HG03103 (cell line): ENCODE results near the gene LZIC.
"Not testable (repeated sequence)": the region's sequence is repeated elsewhere in the genome, so short reads cannot be mapped to it uniquely, and the experiment has no call there.

Experiments used
- ATAC-seq: cut with Tn5 transposase; IDR thresholded peaks from one replicate; pipeline ENCODE4 v1.9.1; 2021; ENCODE audit warnings: low read depth; ENCODE audit not compliant: unreplicated experiment

The LZIC gene

GRCh38 chr1:9942939-9943788 is at the start of gene LZIC, which contains the start of gene NMNAT1:
TSS of gene LZIC (minus strand) at chr1:9943391. CDS start at chr1:9936619, 6,772 bp downstream.
TSS of gene NMNAT1 (plus strand) at chr1:9943475. CDS start at chr1:9972074, 28,599 bp downstream.
- peak; percentile 75 for ATAC-seq

- ATAC-seq = no peak
Observed at GRCh38 chr1:9992910-9993309, 49.7 kb upstream of the LZIC start.

GRCh38 chr1:9990944-9991343 is 47.8 kb upstream of the LZIC start:
- ATAC-seq = no peak

GRCh38 chr1:9989773-9990172 is 46.6 kb upstream of the LZIC start:
- no peak for ATAC-seq

- no peak for ATAC-seq
Observed at GRCh38 chr1:9985001-9985400, 41.8 kb upstream of the LZIC start.

GRCh38 chr1:9984253-9984652 is 41.1 kb upstream of the LZIC start:
- ATAC-seq = no peak

- no peak for ATAC-seq
Observed at GRCh38 chr1:9960706-9961562, 17.7 kb upstream of the LZIC start.

GRCh38 chr1:9960011-9960410 is 16.8 kb upstream of the LZIC start:
- no peak for ATAC-seq

- no peak for ATAC-seq
Observed at GRCh38 chr1:9957726-9958125, 14.5 kb upstream of the LZIC start.

GRCh38 chr1:9946315-9946714 is 3.1 kb upstream of the LZIC start:
- ATAC-seq = no peak

GRCh38 chr1:9942399-9942938 is 722 bp downstream of the LZIC start:
- ATAC-seq = no peak

- ATAC-seq = no peak
Observed at GRCh38 chr1:9929431-9930385, 13.5 kb downstream of the LZIC start.

GRCh38 chr1:9927259-9927658 is 15.9 kb downstream of the LZIC start:
- no peak for ATAC-seq

GRCh38 chr1:9922342-9922741 is 20.8 kb downstream of the LZIC start:
- no peak for ATAC-seq

GRCh38 chr1:9920606-9921005 is 22.6 kb downstream of the LZIC start:
- ATAC-seq = no peak

- no peak for ATAC-seq
Observed at GRCh38 chr1:9917901-9918300, 25.3 kb downstream of the LZIC start.

- not testable (repeated sequence) for ATAC-seq
Observed at GRCh38 chr1:9917495-9917894, 25.7 kb downstream of the LZIC start.

- no peak for ATAC-seq
Observed at GRCh38 chr1:9916452-9916851, 26.7 kb downstream of the LZIC start.

- ATAC-seq = no peak
Observed at GRCh38 chr1:9914610-9914937, 28.6 kb downstream of the LZIC start.

GRCh38 chr1:9912264-9912936 is 30.8 kb downstream of the LZIC start:
- no peak for ATAC-seq
